Measurements from ENCODE around the gene PCGF2. TPM values are rescaled to one million over a fixed set of nuclear protein-coding genes. Genes with fewer than 3 reads are reported as not detected.

Gene PCGF2
- total and polyA plus RNA-seq, 2 of the 8 experiments (the other 6 are each of a cell fraction or from before 2014, with no cell fraction given): 42.1 to 93.3 TPM

DNA sequence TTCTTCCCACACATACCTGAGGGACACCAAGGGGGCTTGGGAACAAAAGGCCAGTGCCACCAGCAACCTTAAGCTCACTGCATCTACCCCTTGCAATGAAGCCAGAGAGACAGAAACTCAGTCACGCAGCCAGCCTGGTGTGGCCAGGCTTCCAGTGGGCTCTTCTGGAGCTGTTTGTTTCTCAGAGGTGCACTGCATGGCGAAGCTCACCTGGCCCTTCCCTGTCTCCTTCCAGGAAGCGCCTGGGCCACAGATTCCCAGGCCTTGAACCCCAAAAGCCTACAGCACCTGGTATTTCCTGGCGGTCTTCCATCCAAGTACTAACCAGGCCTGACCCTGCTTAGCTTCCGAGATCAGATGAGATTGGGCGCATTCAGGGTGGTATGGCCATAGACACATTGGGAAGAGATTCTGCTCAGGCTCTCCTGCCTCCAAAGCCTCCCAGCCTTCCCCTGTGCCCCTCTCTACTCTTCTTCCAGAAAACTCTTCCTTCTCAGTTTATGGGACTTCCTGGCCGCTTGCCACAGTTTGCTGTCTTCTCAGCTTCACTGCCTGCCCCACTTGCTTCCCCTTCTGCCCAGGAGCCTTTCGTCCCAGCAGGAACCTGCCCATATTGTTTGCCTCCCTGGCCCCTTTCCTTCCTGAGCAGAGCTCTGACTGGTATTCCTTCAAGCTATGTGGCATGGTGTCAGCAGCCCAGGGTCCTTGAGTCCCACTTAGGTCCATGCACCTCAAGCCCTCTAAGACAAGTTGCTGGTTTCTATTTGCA, 16.4 kb downstream of the PCGF2 start:
- no peak overlapping the region for H3K18ac ChIP-seq (ENCODE audit: extremely low read depth, low read length)
- H4K20me1 ChIP-seq (replicated peaks in 1 of 2; ENCODE audit: control insufficient read depth in 1 of 2, insufficient read depth in 2 of 2, low read length in 2 of 2): peaks cover 10 to 30% of the 10 kb centered on the region in 2 experiments
- no peak overlapping the region for H4K8ac ChIP-seq (ENCODE audit: extremely low read depth, insufficient read depth, low read length)
- H2BK120ac ChIP-seq (replicated peaks; ENCODE audit: low read depth, low read length): no peak overlapping the region
- H3K4ac ChIP-seq (replicated peaks; ENCODE audit: insufficient read length, low read depth, low read length): no peak overlapping the region
- H3K23ac ChIP-seq (ENCODE audit: insufficient read length): no peak overlapping the region
- no peak overlapping the region for H3K27ac ChIP-seq (ENCODE audit: low read depth, low read length)
- H3K4me1 ChIP-seq (replicated peaks in 1 of 4; ENCODE audit: control insufficient read depth in 3 of 4, insufficient read depth in 4 of 4, low read length in 3 of 4): peaks cover 0 to 14% (median 6%) of the 10 kb centered on the region in 4 experiments; a peak in 5 of 7 replicates
- peak overlapping the region; percentile 76 for H4K91ac ChIP-seq (replicated peaks; ENCODE audit: insufficient read length, low read length)
- CTCF ChIA-PET (ENCODE audit: partially characterized antibody): interaction anchor here (0.8 to 3.7 kb wide), 19 partner anchors 9 to 441 kb away, joined by 3 to 29 read pairs (median 4); partner anchors contain the start of gene EPOP
- H4K5ac ChIP-seq (ENCODE audit: insufficient read length, low read depth, low read length): no peak overlapping the region
- POLR2A ChIA-PET (ENCODE audit: partially characterized antibody): interaction anchor here (0.6 to 7.0 kb wide), 20 partner anchors 9 to 167 kb away, joined by 3 to 40 read pairs (median 4); partner anchors contain the start of genes CWC25, MLLT6, PCGF2 and PSMB3
- peak overlapping the region; percentile 90; the same call in 1 of the 2 replicates for H2BK5ac ChIP-seq (ENCODE audit: low read depth, low read length)
- peaks cover 0 to 6% (median 2%) of the 10 kb centered on the region in 4 experiments; a peak in 5 of 8 replicates for H3K36me3 ChIP-seq (ENCODE audit: control insufficient read depth in 2 of 4, insufficient read depth in 4 of 4, low read length in 3 of 4)
- H2AFZ ChIP-seq (ENCODE audit: low read length): no peak overlapping the region
- peaks cover 9% of the 10 kb centered on the region; the same call in 1 of the 2 replicates for H3K23me2 ChIP-seq (ENCODE audit: low read depth, low read length)
- H2BK12ac ChIP-seq (ENCODE audit: low read depth, low read length): peak overlapping the region; percentile 52; the same call in 1 of the 2 replicates
- no peak for FAIRE-seq
- peaks cover 0 to 17% (median 7%) of the 10 kb centered on the region in 4 experiments; a peak in 3 of 7 replicates for H3K27me3 ChIP-seq (replicated peaks in 1 of 4; ENCODE audit: control insufficient read depth in 3 of 4, extremely low read depth in 1 of 4, insufficient read depth in 3 of 4, low read length in 3 of 4)
- H2AK5ac ChIP-seq (ENCODE audit: low read depth, low read length): no peak overlapping the region
- H3K4me2 ChIP-seq (ENCODE audit: insufficient read depth in 1 of 2, low read depth in 2 of 2, low read length in 2 of 2): peak overlapping the region; percentile 88 to 94; a peak in 2 of 4 replicates
- H3K9ac ChIP-seq (replicated peaks in 1 of 4; ENCODE audit: extremely low read depth in 1 of 4, low read depth in 3 of 4, low read length in 3 of 4): no peak overlapping the region
- no peak overlapping the region for H3K14ac ChIP-seq (ENCODE audit: insufficient read length)
- 91% methylated on average over 8 of the region's 8 CpGs; no CpG with 5 or more reads in 1 of the 2 experiments for WGBS, 2 experiments (ENCODE audit: extremely low coverage in 1 of 2, insufficient coverage in 1 of 2, insufficient read length in 1 of 2, insufficient replicate concordance in 2 of 2, low coverage in 1 of 2, low lambda C conversion rate in 2 of 2, missing lambda C conversion rate in 1 of 2)
- H2BK15ac ChIP-seq (ENCODE audit: low read length): peak overlapping the region; percentile 98
- DNase-seq (ENCODE audit: low read depth in 1 of 2, low spot score in 2 of 2): no peak
- no peaks in the 10 kb centered on the region for H3K9me3 ChIP-seq (ENCODE audit: insufficient read depth in 2 of 2, low read depth in 1 of 2, low read length in 1 of 2)
- H3K79me1 ChIP-seq (ENCODE audit: low read depth, low read length): no peaks in the 10 kb centered on the region
- no peak overlapping the region for H3K56ac ChIP-seq (replicated peaks; ENCODE audit: insufficient read length, low read depth, low read length)
- no peak for TF ChIP-seq SUZ12 (IDR thresholded peaks at IDR 0.05; ENCODE audit: low read length)
- TF ChIP-seq KDM4A (IDR thresholded peaks at IDR 0.05; ENCODE audit: low read depth, low read length, severe bottlenecking): no peak
- TF ChIP-seq POLR2A (IDR thresholded peaks at IDR 0.05; ENCODE audit: control extremely low read depth in 1 of 2, low read depth in 2 of 2, low read length in 2 of 2): 0 out of 3 replicates have a peak, but pooled peaks of 1 of the 2 experiments have one; percentile 8
- H2BK20ac ChIP-seq (ENCODE audit: low read length): 0 out of 2 replicates have a peak overlapping the region, but pooled peaks have one; percentile 61
- H3K4me3 ChIP-seq (ENCODE audit: extremely low read depth in 1 of 4, insufficient read depth in 2 of 4, low read depth in 3 of 4, low read length in 4 of 4): no peak overlapping the region
- H3K79me2 ChIP-seq (ENCODE audit: control insufficient read depth in 1 of 2, insufficient read depth in 2 of 2, low read length in 2 of 2): no peaks in the 10 kb centered on the region
